Neuron (in vitro differentiated cells): ENCODE data around the gene MXD3.
A peak's percentile ranks its signal among the peaks of the same experiment; 100 is the strongest.

Source experiments
- H2AFZ ChIP-seq: one replicate; pipeline ENCODE4 v1.6.1; 2013; ENCODE audit warnings: low read depth, mild to moderate bottlenecking, inconsistent platforms, low read length, moderate library complexity
- H3K27me3 ChIP-seq: one replicate; pipeline ENCODE4 v1.6.1; 2013; ENCODE audit warnings: low read length; ENCODE audit not compliant: insufficient read depth
- H3K36me3 ChIP-seq: one replicate; pipeline ENCODE4 v1.6.1; 2013; ENCODE audit warnings: low read length; ENCODE audit not compliant: insufficient read depth
- H3K4me1 ChIP-seq: one replicate; pipeline ENCODE4 v1.6.1; 2013; ENCODE audit warnings: low read length; ENCODE audit not compliant: insufficient read depth
- H3K4me3 ChIP-seq: 2 replicates; pipeline ENCODE4 v1.5.1; 2013; ENCODE audit warnings: mild to moderate bottlenecking, low read length, moderate library complexity
- H3K9me3 ChIP-seq: one replicate; pipeline ENCODE4 v1.6.1; 2013; ENCODE audit warnings: low read length

The MXD3 gene

DNA sequence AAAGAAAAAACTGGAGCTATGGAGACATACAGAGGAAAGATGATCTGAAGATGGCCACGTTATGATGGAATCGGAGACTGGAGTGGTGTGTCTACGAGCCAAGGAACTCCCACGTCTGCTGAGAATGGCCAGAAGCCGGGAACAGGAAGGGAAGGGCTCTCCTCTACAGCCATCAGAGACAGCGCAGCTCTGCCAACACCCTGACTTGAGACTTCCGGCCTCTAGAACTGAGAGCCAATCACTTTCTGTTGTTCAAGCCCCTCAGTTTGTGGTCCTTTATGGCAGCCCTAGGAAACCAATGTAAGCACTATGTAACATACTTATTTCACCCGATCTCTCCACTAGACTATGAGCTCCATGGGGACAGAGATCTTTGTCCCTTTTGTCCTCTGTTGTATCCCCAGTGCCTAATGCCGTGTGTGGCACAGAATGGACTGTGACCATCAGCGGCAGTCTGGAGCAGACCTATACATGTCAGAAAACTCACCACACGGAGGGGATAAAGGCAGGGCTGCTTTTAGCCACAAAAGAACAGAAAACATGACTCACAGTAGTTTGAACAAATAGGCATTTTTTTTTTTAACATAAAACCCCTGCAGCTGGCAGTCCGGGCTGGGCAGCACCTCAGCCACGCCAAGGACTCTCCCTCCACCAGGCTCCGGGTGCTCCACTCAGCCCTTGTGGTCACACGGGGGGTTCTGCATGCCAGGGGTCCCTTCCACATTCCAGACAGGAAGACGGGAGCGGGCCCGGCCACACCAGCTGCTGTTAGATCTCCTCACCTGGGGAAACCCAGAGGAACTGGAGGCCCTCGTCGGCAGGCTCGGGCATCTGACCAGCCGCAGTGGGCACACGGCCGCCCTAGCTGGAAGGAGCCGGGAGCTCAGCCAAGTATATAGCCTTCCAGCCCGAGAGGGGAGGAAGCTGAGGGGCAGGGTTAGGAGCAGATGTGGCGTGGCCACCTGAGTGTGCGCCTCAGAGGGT, 16.1 kb upstream of the MXD3 start:
- Histone ChIP-seq H2AFZ (no peak overlapping the region), H3K9me3 (no peaks in the 10 kb centered on the region), H3K36me3 (peaks cover 21% of the 10 kb centered on the region), H3K4me1 (peaks cover 3% of the 10 kb centered on the region), H3K27me3 (no peaks in the 10 kb centered on the region), H3K4me3 (no peak overlapping the region)

DNA sequence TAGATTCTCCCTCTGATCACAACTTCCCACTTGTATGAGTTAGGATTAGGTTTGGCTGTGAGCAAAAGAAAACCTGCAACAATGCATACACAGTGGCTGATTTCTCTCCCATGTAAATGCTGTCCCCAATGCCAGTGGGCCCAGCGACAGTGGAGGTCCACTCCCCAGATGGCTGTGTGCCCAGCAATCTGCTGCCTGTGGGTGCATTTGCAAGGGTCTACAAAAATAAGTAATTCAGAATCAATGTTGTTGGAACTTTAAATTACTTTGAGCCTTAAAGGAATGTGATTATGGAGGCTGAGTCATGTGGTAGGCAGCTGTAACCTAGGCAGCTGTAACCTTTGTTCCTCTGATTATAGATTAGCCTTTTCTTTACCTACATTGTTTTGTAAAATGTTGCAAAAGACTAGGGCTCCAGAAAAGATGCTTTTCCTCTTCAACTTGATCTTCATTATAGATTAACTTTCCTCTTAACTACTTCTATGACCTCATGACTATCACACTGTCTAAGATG, 14.2 kb upstream of the MXD3 start:
- no peaks in the 10 kb centered on the region for H3K27me3 ChIP-seq
- peaks cover 11% of the 10 kb centered on the region for H3K36me3 ChIP-seq
- H3K4me1 ChIP-seq: peaks cover 3% of the 10 kb centered on the region
- no peak overlapping the region for H3K4me3 ChIP-seq
- no peaks in the 10 kb centered on the region for H3K9me3 ChIP-seq
- H2AFZ ChIP-seq: no peak overlapping the region

DNA sequence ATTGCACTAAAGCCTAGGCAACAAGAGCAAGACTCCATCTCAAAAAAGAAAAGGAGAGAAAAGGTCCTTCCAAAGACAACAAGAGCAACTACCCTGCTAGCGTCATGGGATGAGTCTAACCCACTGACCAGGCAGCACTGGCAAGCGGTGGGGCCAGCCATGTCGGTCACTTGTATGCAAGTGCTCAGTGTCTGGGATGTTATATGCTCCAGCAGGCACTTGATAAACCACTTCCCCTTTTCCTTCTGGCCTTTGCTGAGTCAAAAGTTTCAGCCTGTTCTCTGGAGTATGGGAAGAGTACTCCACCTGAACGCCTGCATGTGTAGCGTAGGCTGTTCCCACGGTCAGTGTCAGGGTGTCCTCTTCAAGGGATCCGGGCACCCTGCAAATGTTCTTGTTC, 9.2 kb upstream of the MXD3 start:
- Histone ChIP-seq H3K4me1 (no peaks in the 10 kb centered on the region), H2AFZ (no peak overlapping the region), H3K27me3 (no peaks in the 10 kb centered on the region), H3K36me3 (no peaks in the 10 kb centered on the region), H3K9me3 (peaks cover 7% of the 10 kb centered on the region), H3K4me3 (no peak overlapping the region)

DNA sequence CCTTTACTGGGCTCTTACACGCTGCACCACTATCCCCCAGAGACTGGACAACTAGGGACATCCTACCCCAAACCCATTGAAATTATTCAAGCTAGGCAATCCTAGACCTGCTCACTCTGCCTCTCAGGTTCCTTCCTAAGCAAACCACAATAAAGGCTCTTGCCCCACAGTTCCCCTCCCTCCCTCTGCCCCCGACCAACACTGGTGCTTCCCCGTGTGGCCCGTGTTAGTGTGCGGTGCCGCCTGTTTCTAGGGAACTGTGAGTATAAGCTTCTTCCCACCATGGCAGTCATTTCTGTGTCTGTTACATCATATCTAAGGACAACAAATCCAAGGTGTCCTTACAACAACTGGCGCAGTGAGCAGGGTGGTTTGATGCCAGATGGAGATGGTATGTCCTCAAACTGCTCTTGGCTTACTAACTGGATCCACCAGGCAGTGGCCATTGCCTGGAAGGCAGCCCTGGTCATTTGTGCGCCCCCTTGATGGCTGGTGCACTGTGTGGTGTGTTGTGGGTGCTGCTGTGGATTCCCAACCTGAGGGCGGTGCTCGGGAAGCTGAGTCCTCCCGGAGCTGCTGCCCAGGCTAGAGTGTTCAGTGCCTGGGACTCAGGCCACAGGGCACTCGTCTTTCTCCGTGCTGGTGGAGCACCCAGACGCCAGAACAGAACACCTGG, 8.4 kb upstream of the MXD3 start:
- H3K27me3 ChIP-seq: no peaks in the 10 kb centered on the region
- H3K4me3 ChIP-seq: no peak overlapping the region
- H2AFZ ChIP-seq: no peak overlapping the region
- no peaks in the 10 kb centered on the region for H3K36me3 ChIP-seq
- no peaks in the 10 kb centered on the region for H3K4me1 ChIP-seq
- H3K9me3 ChIP-seq: peaks cover 7% of the 10 kb centered on the region

DNA sequence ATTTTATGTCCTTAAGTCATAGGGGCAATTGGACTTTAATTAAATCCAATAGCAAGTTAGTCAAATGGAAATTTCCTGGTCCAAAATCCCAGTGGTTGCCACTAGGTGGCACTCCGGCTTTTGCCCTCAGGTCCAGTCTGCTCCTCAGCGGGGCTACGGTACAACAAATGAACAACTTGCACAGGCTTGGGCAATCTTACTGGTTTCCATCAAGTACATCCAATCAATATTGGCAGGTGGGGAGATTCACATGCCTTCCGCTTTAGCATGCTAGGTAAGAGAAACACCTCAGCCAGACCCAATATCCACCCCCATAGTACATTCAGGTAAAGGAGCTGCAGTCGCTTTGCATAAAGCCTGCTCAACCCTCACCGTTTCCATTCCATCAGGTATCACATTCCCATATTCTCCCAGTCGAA, 6.3 kb upstream of the MXD3 start:
- Histone ChIP-seq H2AFZ (no peak overlapping the region), H3K4me3 (no peak overlapping the region), H3K27me3 (no peaks in the 10 kb centered on the region), H3K9me3 (peaks cover 7% of the 10 kb centered on the region), H3K36me3 (no peaks in the 10 kb centered on the region), H3K4me1 (peaks cover 1% of the 10 kb centered on the region)

DNA sequence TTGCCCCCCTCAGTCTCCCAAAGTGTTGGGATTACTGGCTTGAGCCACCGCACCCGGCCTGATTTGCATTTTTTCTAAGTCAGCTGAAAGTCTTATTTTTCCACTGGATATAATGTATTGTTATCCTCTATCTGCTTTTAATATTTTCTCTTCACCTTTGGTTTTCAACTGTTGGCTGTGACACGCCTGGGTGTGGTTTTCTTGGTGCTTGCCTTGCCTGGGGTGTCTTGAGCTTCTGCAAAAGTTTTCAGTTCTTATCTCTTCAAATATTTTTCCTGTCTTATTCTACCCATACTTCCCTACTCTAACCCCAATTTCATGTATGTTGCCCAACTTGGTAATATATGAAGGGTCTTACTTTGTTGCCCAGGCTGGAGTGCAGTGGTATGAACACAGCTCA, 4.3 kb upstream of the MXD3 start:
- no peaks in the 10 kb centered on the region for H3K36me3 ChIP-seq
- no peaks in the 10 kb centered on the region for H3K27me3 ChIP-seq
- H3K4me1 ChIP-seq: peaks cover 10% of the 10 kb centered on the region
- peaks cover 7% of the 10 kb centered on the region for H3K9me3 ChIP-seq
- no peak overlapping the region for H2AFZ ChIP-seq
- H3K4me3 ChIP-seq: no peak overlapping the region

- H3K36me3 ChIP-seq: no peaks in the 10 kb centered on the region
- H2AFZ ChIP-seq: no peak overlapping the region
- no peak overlapping the region for H3K4me3 ChIP-seq
- no peaks in the 10 kb centered on the region for H3K27me3 ChIP-seq
- peaks cover 7% of the 10 kb centered on the region for H3K9me3 ChIP-seq
- H3K4me1 ChIP-seq: peaks cover 16% of the 10 kb centered on the region
Observed at GRCh38 chr5:177315411-177315810, 3.7 kb upstream of the MXD3 start.

- Histone ChIP-seq H2AFZ (no peak overlapping the region), H3K36me3 (no peaks in the 10 kb centered on the region)
Observed at GRCh38 chr5:177314376-177315342, 3.0 kb upstream of the MXD3 start.

DNA sequence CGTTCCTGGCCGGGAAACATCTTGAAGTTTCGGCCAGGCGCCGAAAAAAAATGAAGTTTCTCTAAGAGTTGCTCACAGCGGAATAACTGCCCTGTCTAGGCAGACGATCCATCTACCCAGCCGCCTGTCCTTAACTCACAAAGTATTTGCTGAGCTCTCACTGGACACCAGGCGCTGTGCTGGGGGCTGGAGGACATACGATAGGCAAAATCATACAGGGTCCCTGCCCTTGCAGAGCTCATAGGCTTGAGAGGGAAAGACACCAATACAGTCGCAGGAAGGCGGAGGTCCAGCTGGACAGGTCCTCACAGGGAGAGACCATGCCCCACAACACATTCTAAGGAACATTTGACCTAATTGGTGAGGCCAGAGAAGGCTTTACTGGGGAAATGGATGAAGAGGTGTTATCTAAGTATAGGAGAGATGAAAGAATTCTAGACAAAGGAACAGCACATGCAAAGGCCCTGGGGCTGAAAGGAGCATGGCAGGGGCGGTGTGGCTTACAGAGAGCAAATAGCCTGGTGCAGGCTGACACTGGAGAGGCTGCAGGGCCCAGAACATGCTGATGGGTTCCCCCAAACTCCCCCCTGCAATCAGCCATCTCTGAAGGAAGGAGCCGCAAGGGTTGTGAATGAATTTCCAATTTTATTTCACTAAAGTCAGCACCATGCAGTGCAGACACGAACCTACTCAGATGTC, 2.0 kb upstream of the MXD3 start:
- Histone ChIP-seq H3K4me1 (peaks cover 22% of the 10 kb centered on the region), H3K36me3 (peaks cover 8% of the 10 kb centered on the region), H3K27me3 (no peaks in the 10 kb centered on the region), H3K4me3 (no peak overlapping the region), H3K9me3 (no peaks in the 10 kb centered on the region), H2AFZ (no peak overlapping the region)

More at GRCh38 chr5:177314376-177315342, 3.0 kb upstream of the MXD3 start:
- Histone ChIP-seq H3K27me3 (no peaks in the 10 kb centered on the region), H3K4me3 (no peak overlapping the region), H3K9me3 (peaks cover 1% of the 10 kb centered on the region), H3K4me1 (peaks cover 22% of the 10 kb centered on the region)

- H3K9me3 ChIP-seq: no peaks in the 10 kb centered on the region
- H3K4me1 ChIP-seq: peaks cover 22% of the 10 kb centered on the region
- H3K36me3 ChIP-seq: peaks cover 14% of the 10 kb centered on the region
- no peaks in the 10 kb centered on the region for H3K27me3 ChIP-seq
- peak overlapping the region; percentile 54 for H3K4me3 ChIP-seq
- peak overlapping the region; percentile 20 for H2AFZ ChIP-seq
Observed at GRCh38 chr5:177312649-177313181, 1.0 kb upstream of the MXD3 start.

DNA sequence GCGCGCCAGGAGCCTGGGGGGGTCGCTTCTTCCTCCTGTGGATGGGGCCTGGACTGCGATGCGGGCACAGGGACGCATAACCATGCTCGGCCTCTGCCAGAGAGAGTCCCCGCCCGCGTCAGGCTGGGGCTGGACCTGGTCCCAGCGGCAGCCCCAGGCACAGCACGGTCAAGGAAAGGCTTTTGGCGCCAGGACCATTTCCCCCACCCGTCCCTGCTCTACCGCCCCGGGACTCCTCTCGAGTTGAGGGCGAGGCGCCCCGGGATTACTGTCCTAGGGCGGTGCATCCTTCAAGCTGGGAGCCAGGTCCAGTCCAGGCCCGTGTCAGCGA, 341 bp downstream of the MXD3 start:
- H3K4me1 ChIP-seq: peaks cover 22% of the 10 kb centered on the region
- no peaks in the 10 kb centered on the region for H3K27me3 ChIP-seq
- peak overlapping the region; percentile 77 for H2AFZ ChIP-seq
- H3K4me3 ChIP-seq: peak overlapping the region; percentile 68
- H3K9me3 ChIP-seq: no peaks in the 10 kb centered on the region
- H3K36me3 ChIP-seq: peaks cover 23% of the 10 kb centered on the region
